ENCODE data around the gene SDC3.

DNA sequence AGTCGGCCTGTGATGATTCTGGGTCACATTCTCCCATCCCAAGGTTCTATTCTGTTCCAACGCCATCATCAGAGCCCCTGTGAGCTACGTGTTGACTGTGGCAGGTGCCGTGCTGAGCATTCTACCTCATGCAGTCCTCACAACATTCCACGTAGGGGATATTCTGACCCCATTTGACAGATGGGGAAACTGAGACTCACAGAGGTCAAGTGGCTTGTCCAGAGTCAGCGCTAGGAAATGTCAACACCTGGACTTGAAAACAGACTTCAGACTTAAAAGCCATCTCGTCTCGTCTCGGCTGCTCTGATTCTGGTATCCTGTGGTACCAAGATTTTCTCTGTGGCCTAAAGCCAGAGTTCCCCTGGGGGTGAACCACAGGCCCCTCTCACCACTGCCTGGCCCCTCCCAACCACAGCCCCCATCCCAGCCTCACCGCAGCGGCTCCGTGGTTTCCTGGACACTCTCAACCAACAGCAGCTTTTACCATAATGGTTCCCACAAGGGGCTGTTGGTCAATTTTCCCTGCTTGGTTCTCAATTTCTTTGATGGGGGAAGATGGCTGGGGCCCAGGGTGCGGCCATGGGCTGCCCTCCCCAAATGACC lies 39.6 kb downstream of the SDC3 start:
- TF ChIP-seq, protein P1, sequence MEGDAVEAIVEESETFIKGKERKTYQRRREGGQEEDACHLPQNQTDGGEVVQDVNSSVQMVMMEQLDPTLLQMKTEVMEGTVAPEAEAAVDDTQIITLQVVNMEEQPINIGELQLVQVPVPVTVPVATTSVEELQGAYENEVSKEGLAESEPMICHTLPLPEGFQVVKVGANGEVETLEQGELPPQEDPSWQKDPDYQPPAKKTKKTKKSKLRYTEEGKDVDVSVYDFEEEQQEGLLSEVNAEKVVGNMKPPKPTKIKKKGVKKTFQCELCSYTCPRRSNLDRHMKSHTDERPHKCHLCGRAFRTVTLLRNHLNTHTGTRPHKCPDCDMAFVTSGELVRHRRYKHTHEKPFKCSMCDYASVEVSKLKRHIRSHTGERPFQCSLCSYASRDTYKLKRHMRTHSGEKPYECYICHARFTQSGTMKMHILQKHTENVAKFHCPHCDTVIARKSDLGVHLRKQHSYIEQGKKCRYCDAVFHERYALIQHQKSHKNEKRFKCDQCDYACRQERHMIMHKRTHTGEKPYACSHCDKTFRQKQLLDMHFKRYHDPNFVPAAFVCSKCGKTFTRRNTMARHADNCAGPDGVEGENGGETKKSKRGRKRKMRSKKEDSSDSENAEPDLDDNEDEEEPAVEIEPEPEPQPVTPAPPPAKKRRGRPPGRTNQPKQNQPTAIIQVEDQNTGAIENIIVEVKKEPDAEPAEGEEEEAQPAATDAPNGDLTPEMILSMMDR (IDR thresholded peaks at IDR 0.05), result no peak
- no peak for TF ChIP-seq POLR2A (IDR thresholded peaks at IDR 0.05)
